HG03139 (cell line): ENCODE results near the gene ADGRV1.
A peak's percentile ranks its signal among the peaks of the same experiment; 100 is the strongest.

Experiments used
- ATAC-seq: cut with Tn5 transposase; IDR thresholded peaks from one replicate; pipeline ENCODE4 v1.9.1; 2021; ENCODE audit not compliant: unreplicated experiment

Gene ADGRV1, protein sequence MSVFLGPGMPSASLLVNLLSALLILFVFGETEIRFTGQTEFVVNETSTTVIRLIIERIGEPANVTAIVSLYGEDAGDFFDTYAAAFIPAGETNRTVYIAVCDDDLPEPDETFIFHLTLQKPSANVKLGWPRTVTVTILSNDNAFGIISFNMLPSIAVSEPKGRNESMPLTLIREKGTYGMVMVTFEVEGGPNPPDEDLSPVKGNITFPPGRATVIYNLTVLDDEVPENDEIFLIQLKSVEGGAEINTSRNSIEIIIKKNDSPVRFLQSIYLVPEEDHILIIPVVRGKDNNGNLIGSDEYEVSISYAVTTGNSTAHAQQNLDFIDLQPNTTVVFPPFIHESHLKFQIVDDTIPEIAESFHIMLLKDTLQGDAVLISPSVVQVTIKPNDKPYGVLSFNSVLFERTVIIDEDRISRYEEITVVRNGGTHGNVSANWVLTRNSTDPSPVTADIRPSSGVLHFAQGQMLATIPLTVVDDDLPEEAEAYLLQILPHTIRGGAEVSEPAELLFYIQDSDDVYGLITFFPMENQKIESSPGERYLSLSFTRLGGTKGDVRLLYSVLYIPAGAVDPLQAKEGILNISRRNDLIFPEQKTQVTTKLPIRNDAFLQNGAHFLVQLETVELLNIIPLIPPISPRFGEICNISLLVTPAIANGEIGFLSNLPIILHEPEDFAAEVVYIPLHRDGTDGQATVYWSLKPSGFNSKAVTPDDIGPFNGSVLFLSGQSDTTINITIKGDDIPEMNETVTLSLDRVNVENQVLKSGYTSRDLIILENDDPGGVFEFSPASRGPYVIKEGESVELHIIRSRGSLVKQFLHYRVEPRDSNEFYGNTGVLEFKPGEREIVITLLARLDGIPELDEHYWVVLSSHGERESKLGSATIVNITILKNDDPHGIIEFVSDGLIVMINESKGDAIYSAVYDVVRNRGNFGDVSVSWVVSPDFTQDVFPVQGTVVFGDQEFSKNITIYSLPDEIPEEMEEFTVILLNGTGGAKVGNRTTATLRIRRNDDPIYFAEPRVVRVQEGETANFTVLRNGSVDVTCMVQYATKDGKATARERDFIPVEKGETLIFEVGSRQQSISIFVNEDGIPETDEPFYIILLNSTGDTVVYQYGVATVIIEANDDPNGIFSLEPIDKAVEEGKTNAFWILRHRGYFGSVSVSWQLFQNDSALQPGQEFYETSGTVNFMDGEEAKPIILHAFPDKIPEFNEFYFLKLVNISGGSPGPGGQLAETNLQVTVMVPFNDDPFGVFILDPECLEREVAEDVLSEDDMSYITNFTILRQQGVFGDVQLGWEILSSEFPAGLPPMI (N-terminal part only)

GRCh38 chr5:90558344-90559192 is at the start of gene ADGRV1:
ADGRV1 (plus strand) TSS chr5:90558797; CDS start chr5:90558896, 99 bp downstream.
- peak; percentile 46 for ATAC-seq

DNA sequence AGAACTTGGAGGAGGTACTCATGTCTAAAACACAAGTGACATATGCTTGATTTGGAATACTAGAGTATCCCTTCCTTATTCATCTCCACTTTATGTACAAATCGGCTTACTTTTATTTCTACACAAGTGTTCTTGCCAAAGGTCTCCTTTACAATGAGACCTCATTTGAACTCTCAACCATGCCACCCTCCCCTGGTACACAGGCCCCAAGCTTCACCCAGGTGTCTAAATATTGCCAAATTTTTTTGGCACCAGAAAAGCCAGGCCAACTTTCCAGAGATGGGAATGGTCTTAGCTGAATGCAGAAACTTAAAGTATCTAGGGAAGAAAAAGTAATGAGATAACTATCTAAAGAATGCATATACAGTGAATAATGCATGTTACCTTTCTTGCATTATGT is 48.2 kb upstream of the ADGRV1 start:
- no peak for ATAC-seq

GRCh38 chr5:90514520-90514919 is 44.1 kb upstream of the ADGRV1 start:
- ATAC-seq, result no peak

GRCh38 chr5:90518661-90519060 is 39.9 kb upstream of the ADGRV1 start:
- ATAC-seq, result no peak

DNA sequence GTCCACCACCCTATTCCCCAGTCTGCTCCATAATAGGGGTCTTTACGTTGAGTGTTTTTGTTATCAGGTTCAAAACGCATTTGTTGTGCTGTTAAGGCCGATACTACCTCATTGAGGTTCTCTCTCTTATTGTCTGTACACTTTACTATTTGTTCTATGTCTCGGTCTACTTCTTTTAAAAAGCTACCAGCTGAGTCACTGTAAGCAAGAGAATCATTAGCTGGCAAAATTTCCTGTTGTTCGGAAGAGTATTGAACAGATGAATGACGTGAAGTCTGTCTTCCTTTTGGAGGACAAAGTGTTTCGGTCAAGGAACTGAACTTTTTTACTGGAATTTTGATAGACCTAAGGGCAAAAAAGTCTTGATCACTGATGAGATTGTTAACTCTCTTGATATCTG is 39.5 kb upstream of the ADGRV1 start:
- ATAC-seq, result no peak

DNA sequence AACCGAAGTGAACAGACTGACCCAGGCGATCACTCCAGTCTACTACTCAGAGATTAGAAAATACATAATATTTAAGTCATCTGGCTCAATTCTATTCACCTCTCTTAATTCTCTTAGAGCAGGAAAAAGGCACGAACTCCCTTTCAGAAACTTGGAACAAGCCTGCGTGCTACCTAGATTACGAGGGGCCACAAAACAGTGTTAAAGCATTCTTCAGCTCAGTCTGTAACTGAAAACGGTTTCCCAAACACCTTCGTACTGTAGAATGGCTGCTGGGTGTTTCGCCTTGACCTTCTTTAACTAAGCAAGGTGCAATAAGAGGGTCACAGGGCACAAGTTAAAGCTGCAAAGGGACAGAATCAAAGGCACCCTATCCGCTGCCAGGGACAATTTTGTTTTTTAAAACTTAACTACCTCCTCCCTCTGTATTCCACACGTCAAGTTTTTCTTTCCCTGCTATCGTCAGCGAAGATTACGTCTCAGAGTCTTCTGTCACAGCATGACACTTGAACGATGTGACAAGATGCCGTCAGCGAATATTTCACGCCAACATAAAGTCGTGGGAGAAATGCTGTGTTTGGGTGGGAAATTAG is 29.9 kb upstream of the ADGRV1 start:
- no peak for ATAC-seq

DNA sequence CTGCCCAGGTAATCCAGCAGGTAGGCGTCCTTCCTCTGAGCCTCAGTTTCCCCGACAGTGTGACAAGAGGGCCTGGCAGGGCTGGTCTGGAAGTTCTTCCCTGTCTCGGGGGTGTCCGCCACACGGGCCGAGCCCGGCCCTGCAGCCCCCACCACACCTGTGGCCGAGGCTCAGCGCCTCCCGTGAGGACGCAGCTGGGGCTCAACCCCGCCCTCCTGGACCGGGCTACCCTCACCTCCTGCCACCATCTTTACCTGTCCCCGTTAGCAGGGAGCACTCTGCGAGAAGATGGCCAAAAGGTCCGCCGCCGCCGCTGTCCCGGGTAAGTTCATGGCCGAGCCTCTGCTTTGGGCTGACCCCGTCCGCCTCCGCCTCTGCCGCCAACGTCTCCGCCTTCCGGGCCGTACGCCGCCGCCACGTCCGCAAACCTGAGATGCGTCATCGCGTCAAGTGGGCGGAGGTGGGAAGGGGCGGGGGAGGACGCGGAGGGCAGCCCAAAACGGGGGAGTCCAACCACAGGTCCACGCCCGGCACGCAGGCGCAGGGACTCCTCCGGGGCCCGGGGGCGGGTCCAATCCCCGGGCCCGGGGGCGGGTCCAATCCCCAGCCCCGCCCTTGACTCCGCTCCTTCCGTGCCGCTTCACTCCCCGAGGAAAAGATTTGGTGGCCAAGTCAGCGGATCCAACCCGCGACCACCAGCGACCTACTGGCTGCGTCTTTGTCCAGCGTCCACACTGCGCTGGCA is 29.2 kb upstream of the ADGRV1 start, which contains the start of gene LYSMD3:
Gene LYSMD3 (minus strand): TSS at position 391 of the 745 bp plus-strand sequence. CDS start 4,295 bp downstream, outside the sequence.
- peak; percentile 92 for ATAC-seq

DNA sequence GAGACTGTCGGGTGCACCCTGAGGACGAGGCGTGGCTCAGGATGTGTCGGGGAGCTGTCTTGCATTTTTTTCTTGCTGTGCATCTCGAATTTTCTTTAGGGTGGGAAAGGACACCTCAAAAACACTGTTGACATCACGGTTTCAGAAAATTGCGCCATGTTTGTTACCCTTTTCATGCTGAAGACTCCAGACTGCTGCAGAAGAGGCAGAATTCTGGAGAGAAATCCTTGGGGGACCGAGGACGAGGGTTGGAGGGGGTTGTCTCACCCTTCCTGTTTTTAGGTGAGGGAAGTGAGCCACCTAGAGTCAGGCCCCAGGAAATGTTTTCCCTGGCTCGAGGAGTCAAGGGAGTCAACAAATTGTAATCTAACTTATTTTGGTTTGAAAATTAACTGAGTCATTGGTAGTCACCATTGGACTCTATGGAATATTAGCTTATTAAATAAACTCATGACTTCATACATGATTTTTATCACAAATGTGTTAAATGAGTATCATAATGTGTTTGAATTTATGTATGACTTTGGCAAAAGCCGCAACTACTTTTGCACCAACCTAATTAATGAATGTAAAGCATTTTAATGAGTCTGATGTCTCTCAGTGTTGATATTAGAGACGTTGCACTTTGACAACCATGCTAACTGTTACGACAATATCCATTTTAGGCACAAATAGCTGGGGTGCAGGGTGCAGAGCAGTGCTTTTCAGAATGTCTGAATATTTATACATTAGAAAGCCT is 28.5 kb upstream of the ADGRV1 start:
- ATAC-seq, result peak; percentile 40

GRCh38 chr5:90530736-90531487 is 27.7 kb upstream of the ADGRV1 start:
- ATAC-seq, result no peak

- ATAC-seq, result no peak
Measured at GRCh38 chr5:90533794-90534193, 24.8 kb upstream of the ADGRV1 start.

DNA sequence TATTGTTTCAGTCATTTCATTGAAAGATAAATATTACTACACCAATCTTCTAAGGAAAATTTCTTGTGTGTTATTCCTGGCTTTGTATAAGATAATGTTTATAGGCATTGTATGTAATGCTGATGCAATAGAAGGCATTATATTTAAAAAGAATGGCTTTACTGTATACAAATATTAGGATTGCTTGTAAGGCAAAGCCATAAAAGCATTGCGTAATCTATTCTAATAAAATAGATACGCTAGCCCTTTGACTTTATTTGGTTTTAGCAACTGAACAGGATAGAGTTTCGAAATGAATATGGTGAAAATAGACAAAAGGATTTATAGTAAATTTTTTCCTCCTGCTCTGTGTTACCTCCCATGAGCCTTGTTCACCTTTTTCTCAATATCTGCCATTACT is 23.7 kb upstream of the ADGRV1 start:
- ATAC-seq, result no peak

GRCh38 chr5:90542827-90543519 is 15.6 kb upstream of the ADGRV1 start:
- ATAC-seq, result no peak

DNA sequence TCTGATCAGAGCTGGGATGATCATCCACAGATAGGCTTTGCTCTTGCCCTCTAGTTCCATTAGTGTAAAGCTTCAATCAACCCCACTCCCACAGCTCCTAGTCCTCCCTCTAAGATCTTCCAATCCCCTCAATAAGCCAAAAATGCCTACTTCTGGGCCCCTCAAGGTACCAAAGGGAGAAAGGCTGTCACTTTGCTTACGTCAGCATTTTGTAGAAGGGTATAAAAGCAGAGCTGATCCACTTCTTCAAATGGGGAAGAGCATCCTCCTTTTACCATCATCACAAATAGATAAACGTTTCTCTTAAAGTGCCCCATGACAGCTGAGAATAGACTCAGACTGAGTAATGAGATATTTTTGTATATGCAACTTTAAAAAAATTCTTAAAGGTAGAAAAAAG is 13.1 kb upstream of the ADGRV1 start:
- ATAC-seq, result no peak

DNA sequence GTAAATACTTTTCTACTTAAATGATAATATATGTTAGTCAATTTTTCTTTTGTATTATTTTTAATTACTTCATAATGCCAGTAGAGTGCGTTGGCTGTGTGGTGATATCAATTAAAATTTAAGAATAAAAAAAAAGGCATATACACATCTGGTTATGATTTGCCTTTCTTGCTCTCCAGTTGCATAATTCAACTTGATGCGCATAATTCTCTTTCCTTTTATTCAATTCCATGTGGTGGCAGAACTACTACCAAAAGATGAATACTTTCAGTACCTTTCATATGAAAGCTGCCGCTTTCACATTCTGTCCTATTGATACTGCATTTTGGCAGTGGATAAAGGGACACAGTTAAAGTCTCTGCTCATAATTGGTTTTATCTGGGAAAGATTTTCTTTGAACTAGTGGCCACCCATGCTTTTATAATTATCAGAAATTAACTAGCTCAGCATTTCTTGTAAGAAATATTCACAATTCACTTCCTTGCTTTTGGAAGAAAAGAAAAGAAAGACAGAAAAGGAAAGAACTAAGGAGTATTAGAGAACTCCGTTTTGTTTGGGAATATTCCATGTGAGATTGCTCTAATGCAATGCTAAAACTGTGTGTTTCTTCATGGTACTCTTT is 12.3 kb upstream of the ADGRV1 start:
- no peak for ATAC-seq

- ATAC-seq, result no peak
Measured at GRCh38 chr5:90547072-90547536, 11.5 kb upstream of the ADGRV1 start.

DNA sequence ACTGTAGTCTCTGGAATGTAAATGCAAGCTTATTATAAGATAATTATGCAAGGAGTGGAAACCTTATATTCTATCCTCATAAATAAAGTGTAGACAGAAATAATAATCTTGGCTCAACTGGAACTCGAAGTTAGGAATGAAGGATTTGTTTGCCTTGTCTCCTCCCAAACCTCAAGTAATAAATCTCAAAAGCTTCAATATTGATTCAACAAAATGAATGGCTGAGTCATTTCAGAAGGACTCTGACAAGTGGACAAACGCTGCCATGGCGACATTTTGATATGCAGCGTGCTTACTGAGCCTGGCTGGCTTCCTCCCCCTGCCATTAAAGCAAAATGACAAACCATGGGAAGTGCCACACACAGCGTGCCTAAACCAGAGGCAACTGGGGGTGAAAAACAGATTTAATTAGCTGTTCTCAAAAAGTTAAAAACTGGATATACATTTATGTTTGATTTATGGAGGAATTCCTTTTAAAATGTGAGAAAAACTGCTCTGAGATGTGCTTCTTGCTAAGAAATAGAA is 10.5 kb upstream of the ADGRV1 start:
- no peak for ATAC-seq
